Esophagus squamous epithelium (tissue), 5 donors: Measurements from ENCODE around the gene FOXRED1. TPM values are rescaled to one million over a fixed set of nuclear protein-coding genes. Genes with fewer than 3 reads are reported as not detected.
A peak's percentile ranks its signal among the peaks of the same experiment; 100 is the strongest.

ENCODE experiments used
- DNase-seq: peaks from one replicate; lab custom pipeline; 2025; lab: John Stamatoyannopoulos, UW
- H3K27ac ChIP-seq, 4 donors: fragments of 200-600 bp; sonication (generic); one replicate each; pipeline ENCODE4 v1.5.1; 2016 to 2019; ENCODE audit warnings: mild to moderate bottlenecking in 1 of 4
- H3K27me3 ChIP-seq, 4 donors: fragments of 200-600 bp; sonication (generic); 1 replicate in 3 of 4; 2 replicates in 1 of 4; pipeline versions ENCODE4 v1.5.1 to v1.6.0; 2017 to 2021; ENCODE audit warnings: antibody characterized with exemption in 1 of 4
- H3K36me3 ChIP-seq, 3 donors: fragments of 200-600 bp; sonication (generic); one replicate each; pipeline ENCODE4 v1.5.1; 2016 to 2019
- H3K4me1 ChIP-seq, 3 donors: fragments of 200-600 bp; sonication (generic); one replicate each; pipeline ENCODE4 v1.5.1; 2017 to 2019
- H3K4me3 ChIP-seq, 4 donors: fragments of 200-600 bp; sonication (generic); 1 replicate in 3 of 4; 2 replicates in 1 of 4; pipeline ENCODE4 v1.5.1; 2016 to 2019; ENCODE audit warnings: mild to moderate bottlenecking in 2 of 4, moderate library complexity in 1 of 4
- H3K9me3 ChIP-seq, 3 donors: fragments of 200-600 bp; sonication (generic); one replicate each; pipeline ENCODE4 v1.5.1; 2016 to 2019
- POLR2A ChIP-seq, 4 donors: fragments of 450-650 bp; IDR thresholded peaks; one replicate each; pipeline ENCODE4 v1.6.1; 2017; ENCODE audit warnings: antibody characterized with exemption in 4 of 4, mild to moderate bottlenecking in 4 of 4, moderate library complexity in 3 of 4
- WGBS, 2 donors: methylation state at CpG; one replicate each; pipeline ENCODE4 v1.1.5; 2018; 5-methylcytosine and 5-hydroxymethylcytosine counted together
- intact Hi-C: fragments of 100-400 bp; cut with DNase I; formaldehyde crosslinking; loops from one replicate; pipeline ENCODE4 v1.15.0; 2022
- total RNA-seq, 4 donors: library from RNA; depleted of rRNA; stranded (reverse); fragments of >200 nt; gene quantifications; one replicate each; pipeline ENCODE4 v1.1.0, GENCODE V29; 2016
- TF ChIP-seq, protein P1 (sequence below), 6 experiments: fragments of 450-650 bp in 4 of 6; fragments of 200-600 bp in 2 of 6; sonication (generic) in 2 of 6; IDR thresholded peaks; one replicate each; pipeline ENCODE4 v1.5.1; 2016 to 2019; ENCODE audit warnings: antibody characterized with exemption in 6 of 6, mild to moderate bottlenecking in 4 of 6, moderate library complexity in 4 of 6
- donor health status: DM: yes; HTN: yes; CAD: no.

FOXRED1 gene
- total RNA-seq = 10 to 100 TPM in 3 of 4 donors, 1 to 10 TPM in 1; 7.5 to 31.4 (median 17.4) TPM

DNA sequence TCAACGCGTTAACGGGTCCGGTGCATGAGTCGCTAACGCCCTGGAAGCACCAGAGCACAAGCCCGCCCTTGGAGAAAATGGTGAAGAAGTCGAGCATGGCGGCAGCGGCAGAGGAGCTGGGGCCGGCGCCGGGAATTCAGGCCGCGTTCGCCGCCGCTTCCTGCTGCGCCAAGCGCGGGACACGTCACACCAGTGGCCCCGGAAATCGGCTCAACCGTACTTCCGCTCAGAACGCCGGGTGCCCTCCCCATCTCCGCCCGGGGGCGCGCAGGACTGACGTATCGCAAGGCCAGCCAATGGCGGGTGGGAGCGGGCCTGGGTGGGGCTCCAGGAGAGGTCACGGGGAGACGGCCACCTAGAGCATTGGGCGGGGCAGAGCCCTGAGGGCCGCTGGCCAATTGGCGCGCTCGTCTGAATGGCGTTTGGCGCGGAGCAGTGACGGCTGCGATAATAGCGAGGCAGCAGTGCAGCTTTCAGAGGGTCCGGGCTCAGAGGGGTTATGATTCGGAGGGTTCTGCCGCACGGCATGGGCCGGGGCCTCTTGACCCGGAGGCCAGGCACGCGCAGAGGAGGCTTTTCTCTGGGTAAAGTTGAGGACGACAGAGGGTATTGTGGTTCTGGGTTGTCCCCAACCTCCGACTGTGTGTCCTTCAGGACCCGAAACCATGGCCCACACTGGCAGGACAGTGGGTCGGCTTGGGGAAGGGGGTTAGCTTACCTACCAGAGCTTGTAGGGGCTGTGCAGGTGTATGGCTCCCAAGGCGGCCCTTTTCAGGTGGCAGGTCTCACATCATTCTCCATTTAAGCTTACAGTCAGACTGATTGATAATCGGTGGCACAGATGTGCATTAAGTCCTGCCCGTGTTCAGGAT lies at the start of gene FOXRED1, which contains the start of gene SRPRA:
TSS of gene FOXRED1 (plus strand) at position 447 of the 872 bp plus-strand sequence. CDS start at position 500, 53 bp downstream.
TSS of gene SRPRA (minus strand) at position 188 of the 872 bp plus-strand sequence. CDS start at position 97, 91 bp downstream.
- Histone ChIP-seq H3K4me3 (peak within 1 kb of the TSS; percentile 73 to 83 (median 77)), H3K36me3 (peaks cover 25 to 53% (median 26%) of the 10 kb centered on the region in 3 donors), H3K27ac (peak within 1 kb of the TSS; percentile 89 to 98 (median 96)), H3K4me1 (peaks cover 8 to 28% (median 16%) of the 10 kb centered on the region in 3 donors), H3K9me3 (no peaks in the 10 kb centered on the region), H3K27me3 (no peaks in the 10 kb centered on the region)
- intact Hi-C loops = no loop called here
- TF ChIP-seq, protein P1, sequence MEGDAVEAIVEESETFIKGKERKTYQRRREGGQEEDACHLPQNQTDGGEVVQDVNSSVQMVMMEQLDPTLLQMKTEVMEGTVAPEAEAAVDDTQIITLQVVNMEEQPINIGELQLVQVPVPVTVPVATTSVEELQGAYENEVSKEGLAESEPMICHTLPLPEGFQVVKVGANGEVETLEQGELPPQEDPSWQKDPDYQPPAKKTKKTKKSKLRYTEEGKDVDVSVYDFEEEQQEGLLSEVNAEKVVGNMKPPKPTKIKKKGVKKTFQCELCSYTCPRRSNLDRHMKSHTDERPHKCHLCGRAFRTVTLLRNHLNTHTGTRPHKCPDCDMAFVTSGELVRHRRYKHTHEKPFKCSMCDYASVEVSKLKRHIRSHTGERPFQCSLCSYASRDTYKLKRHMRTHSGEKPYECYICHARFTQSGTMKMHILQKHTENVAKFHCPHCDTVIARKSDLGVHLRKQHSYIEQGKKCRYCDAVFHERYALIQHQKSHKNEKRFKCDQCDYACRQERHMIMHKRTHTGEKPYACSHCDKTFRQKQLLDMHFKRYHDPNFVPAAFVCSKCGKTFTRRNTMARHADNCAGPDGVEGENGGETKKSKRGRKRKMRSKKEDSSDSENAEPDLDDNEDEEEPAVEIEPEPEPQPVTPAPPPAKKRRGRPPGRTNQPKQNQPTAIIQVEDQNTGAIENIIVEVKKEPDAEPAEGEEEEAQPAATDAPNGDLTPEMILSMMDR (IDR thresholded peaks at IDR 0.05) = peak in 2 of 6 experiments; percentile 6 to 33
- peak in 3 of 4 donors; percentile 42 to 84 (median 82) for TF ChIP-seq POLR2A (IDR thresholded peaks at IDR 0.05)
- peak; percentile 99 for DNase-seq
- 1% methylated on average over 14 to 48 of the region's 64 CpGs for WGBS, 2 donors

- no peak for TF ChIP-seq POLR2A (IDR thresholded peaks at IDR 0.05)
- no peak for DNase-seq
- Histone ChIP-seq H3K27me3 (no peaks in the 10 kb centered on the region), H3K27ac (no peak overlapping the region), H3K36me3 (no peaks in the 10 kb centered on the region), H3K4me3 (no peak overlapping the region), H3K4me1 (peaks cover 5 to 9% (median 8%) of the 10 kb centered on the region in 3 donors), H3K9me3 (no peaks in the 10 kb centered on the region)
- 72 to 82% methylated on average over 4 of the region's 4 CpGs for WGBS, 2 donors
- intact Hi-C loops = no loop called here
Observed at GRCh38 chr11:126219547-126219946, 49.4 kb upstream of the FOXRED1 start.

GRCh38 chr11:126224647-126225294 lies 44.2 kb upstream of the FOXRED1 start:
- Histone ChIP-seq H3K4me3 (no peak overlapping the region), H3K27ac (no peak overlapping the region), H3K36me3 (peaks cover 0 to 8% (median 0%) of the 10 kb centered on the region in 3 donors), H3K9me3 (no peaks in the 10 kb centered on the region), H3K4me1 (no peaks in the 10 kb centered on the region), H3K27me3 (no peaks in the 10 kb centered on the region)
- WGBS, 2 donors = 90 to 91% methylated on average over 6 of the region's 6 CpGs
- no peak for DNase-seq
- TF ChIP-seq, protein P1 (IDR thresholded peaks at IDR 0.05) = no peak
- TF ChIP-seq POLR2A (IDR thresholded peaks at IDR 0.05) = no peak
- intact Hi-C loops = no loop called here

DNA sequence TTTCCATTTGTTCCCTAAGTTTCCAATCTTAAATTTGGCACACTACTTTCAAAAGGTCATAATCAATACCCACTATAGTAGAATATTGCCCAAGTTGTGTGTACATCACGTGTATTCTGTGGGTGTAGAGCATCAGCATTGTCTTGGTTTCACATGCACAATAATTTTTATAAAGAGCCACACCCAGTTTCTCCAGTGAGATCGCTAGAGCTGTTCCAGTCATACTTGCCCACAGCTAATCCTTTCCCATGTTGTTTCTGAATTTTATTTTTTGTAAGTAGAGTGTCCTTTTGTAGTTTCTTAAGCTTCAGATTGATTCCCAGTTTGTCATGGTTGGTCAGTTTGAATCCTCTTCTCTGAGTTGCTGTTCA lies 43.7 kb upstream of the FOXRED1 start:
- TF ChIP-seq, protein P1 (IDR thresholded peaks at IDR 0.05) = no peak
- TF ChIP-seq POLR2A (IDR thresholded peaks at IDR 0.05) = no peak
- no peaks in the 10 kb centered on the region for H3K9me3 ChIP-seq
- no peaks in the 10 kb centered on the region for H3K4me1 ChIP-seq
- no peak for DNase-seq
- no peak overlapping the region for H3K4me3 ChIP-seq
- peaks cover 0 to 13% (median 0%) of the 10 kb centered on the region in 3 donors for H3K36me3 ChIP-seq
- WGBS, 2 donors = 62 to 63% methylated on average over 2 of the region's 2 CpGs
- no peaks in the 10 kb centered on the region for H3K27me3 ChIP-seq
- H3K27ac ChIP-seq = no peak overlapping the region
- intact Hi-C loops = no loop called here

- no peak for DNase-seq
- Histone ChIP-seq H3K27ac (no peak overlapping the region), H3K36me3 (peaks cover 0 to 17% (median 0%) of the 10 kb centered on the region in 3 donors), H3K27me3 (no peaks in the 10 kb centered on the region), H3K9me3 (no peaks in the 10 kb centered on the region), H3K4me3 (no peak overlapping the region), H3K4me1 (no peaks in the 10 kb centered on the region)
- TF ChIP-seq, protein P1 (IDR thresholded peaks at IDR 0.05) = no peak
- 93 to 97% methylated on average over 5 to 6 of the region's 15 CpGs for WGBS, 2 donors
- intact Hi-C loops = no loop called here
Observed at GRCh38 chr11:126226334-126227084, 42.4 kb upstream of the FOXRED1 start.
